Measurements from ENCODE around the gene NPAS3.

Gene NPAS3

GRCh38 chr14:33026850-33027430 is 88.3 kb downstream of the NPAS3 start:
- Histone ChIP-seq H3K27ac (no peak overlapping the region), H3K4me2 (no peak overlapping the region), H3K9ac (no peak overlapping the region), H3K9me3 (replicated peaks in 1 of 11) (peaks cover 0 to 15% (median 7%) of the 10 kb centered on the region in 11 experiments; a peak in 11 of 22 replicates), H3K27me3 (no peaks in the 10 kb centered on the region), H3K4me1 (no peaks in the 10 kb centered on the region), H3K4me3 (no peak overlapping the region), H4K20me1 (no peaks in the 10 kb centered on the region), H3K36me3 (no peaks in the 10 kb centered on the region)
- no peak for TF ChIP-seq Cebpa-rat (IDR thresholded peaks at IDR 0.05)

DNA sequence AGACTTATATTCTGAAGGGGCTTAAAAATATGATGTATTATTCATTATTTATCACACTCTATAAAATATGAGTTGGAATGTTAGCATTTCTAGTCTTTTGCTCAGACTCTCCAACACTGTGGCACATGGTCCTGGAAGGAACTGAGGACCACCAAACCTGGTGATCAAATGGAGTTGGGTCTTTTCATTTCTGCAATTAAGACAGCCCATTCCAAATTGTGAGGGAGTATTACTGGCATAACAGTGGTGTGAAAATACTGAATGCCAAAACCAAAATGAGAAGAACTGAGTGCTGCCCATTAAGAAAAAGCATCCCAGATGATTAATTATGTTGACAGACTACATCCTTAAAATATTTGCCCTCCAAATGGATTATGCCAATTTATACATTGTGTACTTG is 90.8 kb downstream of the NPAS3 start:
- Histone ChIP-seq H3K4me2 (no peak overlapping the region), H4K20me1 (no peaks in the 10 kb centered on the region), H3K9ac (no peak overlapping the region), H3K4me1 (no peaks in the 10 kb centered on the region), H3K27me3 (no peaks in the 10 kb centered on the region), H3K36me3 (no peaks in the 10 kb centered on the region), H3K27ac (no peak overlapping the region), H3K9me3 (replicated peaks in 1 of 11) (peaks cover 0 to 15% (median 7%) of the 10 kb centered on the region in 11 experiments; a peak in 11 of 22 replicates), H3K4me3 (no peak overlapping the region)
- TF ChIP-seq Cebpa-rat (IDR thresholded peaks at IDR 0.05), result no peak

GRCh38 chr14:33030386-33030785 is 91.7 kb downstream of the NPAS3 start:
- Histone ChIP-seq H3K9me3 (replicated peaks in 1 of 11) (peaks cover 0 to 9% (median 3%) of the 10 kb centered on the region in 11 experiments; a peak in 11 of 22 replicates), H3K27me3 (no peaks in the 10 kb centered on the region), H3K4me3 (no peak overlapping the region), H3K4me2 (no peak overlapping the region), H3K4me1 (no peaks in the 10 kb centered on the region), H3K9ac (no peak overlapping the region), H3K36me3 (no peaks in the 10 kb centered on the region), H4K20me1 (no peaks in the 10 kb centered on the region), H3K27ac (no peak overlapping the region)
- no peak for TF ChIP-seq Cebpa-rat (IDR thresholded peaks at IDR 0.05)

DNA sequence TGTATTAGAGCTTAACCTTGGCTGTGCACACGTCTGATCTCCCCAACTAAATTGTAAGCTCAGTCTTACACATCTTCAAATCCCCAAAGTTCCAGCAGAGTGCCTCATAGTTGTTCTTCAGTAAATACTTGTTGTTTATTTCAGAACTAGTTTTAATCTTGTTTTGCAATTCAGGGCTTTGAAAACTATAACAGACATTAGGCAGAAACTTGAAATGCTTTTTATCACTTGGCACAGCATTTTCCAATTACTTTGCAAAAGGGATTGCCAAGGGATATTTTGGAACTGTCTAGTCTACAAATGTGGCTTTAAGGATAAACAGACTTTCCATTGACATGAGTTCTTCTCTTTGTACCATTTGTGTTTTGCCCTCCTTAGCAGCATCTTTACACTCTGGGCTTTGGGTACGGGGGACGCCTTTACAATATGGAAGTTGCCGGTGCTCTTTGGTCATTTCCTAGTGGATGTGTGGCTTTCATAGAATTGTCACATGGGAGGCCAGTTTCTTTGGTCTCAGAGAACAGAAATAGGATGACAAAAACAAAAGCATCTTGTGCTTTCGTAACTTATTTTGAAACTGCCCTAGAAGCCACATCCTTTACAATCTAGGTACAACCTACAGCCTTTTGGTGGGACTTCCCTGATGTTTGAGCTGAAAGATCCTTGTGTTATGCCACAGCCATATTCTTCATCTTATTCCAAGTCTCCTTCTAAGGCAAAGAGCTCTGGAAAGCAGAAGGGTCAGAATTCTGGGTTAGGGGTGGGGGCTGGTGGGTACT is 96.9 kb downstream of the NPAS3 start:
- H3K4me2 ChIP-seq, result no peak overlapping the region
- H3K9ac ChIP-seq, result no peak overlapping the region
- no peak for TF ChIP-seq Cebpa-rat (IDR thresholded peaks at IDR 0.05)
- no peaks in the 10 kb centered on the region for H3K27me3 ChIP-seq
- H3K4me3 ChIP-seq, result no peak overlapping the region
- no peaks in the 10 kb centered on the region for H3K4me1 ChIP-seq
- H3K27ac ChIP-seq, result no peak overlapping the region
- H3K9me3 ChIP-seq (replicated peaks in 1 of 11), result peaks cover 0 to 3% (median under 1%) of the 10 kb centered on the region in 11 experiments; a peak in 6 of 22 replicates
- H3K36me3 ChIP-seq, result no peaks in the 10 kb centered on the region
- H4K20me1 ChIP-seq, result no peaks in the 10 kb centered on the region

DNA sequence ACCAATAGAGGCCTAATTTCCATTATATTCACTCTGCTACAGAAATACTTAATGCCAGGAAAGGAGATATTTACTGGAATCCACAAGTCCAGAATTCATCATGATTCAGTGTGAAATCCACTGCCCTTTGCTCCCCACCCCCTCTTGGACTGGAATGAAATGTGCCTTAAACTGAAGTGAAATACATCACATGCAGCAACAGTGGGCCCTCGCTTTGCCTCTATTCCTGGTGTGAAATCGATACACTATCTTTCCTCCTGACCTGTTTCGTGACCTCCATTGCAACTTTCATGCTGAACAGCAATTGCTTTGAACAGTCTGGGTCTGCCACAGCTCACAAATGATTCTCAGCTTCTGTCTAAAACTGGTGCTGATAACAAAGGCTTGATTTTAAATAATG is 100.6 kb downstream of the NPAS3 start:
- TF ChIP-seq Cebpa-rat (IDR thresholded peaks at IDR 0.05), result no peak
- no peaks in the 10 kb centered on the region for H3K27me3 ChIP-seq
- H3K4me1 ChIP-seq, result no peaks in the 10 kb centered on the region
- no peak overlapping the region for H3K4me3 ChIP-seq
- H3K36me3 ChIP-seq, result no peaks in the 10 kb centered on the region
- H4K20me1 ChIP-seq, result no peaks in the 10 kb centered on the region
- H3K4me2 ChIP-seq, result no peak overlapping the region
- H3K9me3 ChIP-seq (replicated peaks in 1 of 11), result peaks cover 18 to 30% (median 22%) of the 10 kb centered on the region in 11 experiments
- no peak overlapping the region for H3K9ac ChIP-seq
- no peak overlapping the region for H3K27ac ChIP-seq

GRCh38 chr14:33040372-33041140 is 101.9 kb downstream of the NPAS3 start:
- Histone ChIP-seq H3K36me3 (no peaks in the 10 kb centered on the region), H3K27ac (no peak overlapping the region), H3K27me3 (no peaks in the 10 kb centered on the region), H3K9ac (no peak overlapping the region), H3K4me3 (no peak overlapping the region), H4K20me1 (no peaks in the 10 kb centered on the region), H3K4me1 (peaks cover 0 to 1% (median 0%) of the 10 kb centered on the region in 10 experiments; a peak in 3 of 20 replicates), H3K4me2 (no peak overlapping the region), H3K9me3 (replicated peaks in 1 of 11) (peaks cover 25 to 41% (median 29%) of the 10 kb centered on the region in 11 experiments)
- no peak for TF ChIP-seq Cebpa-rat (IDR thresholded peaks at IDR 0.05)

- Histone ChIP-seq H3K4me1 (peaks cover 0 to 8% (median 0%) of the 10 kb centered on the region in 10 experiments; a peak in 4 of 20 replicates), H4K20me1 (no peaks in the 10 kb centered on the region), H3K9ac (no peak overlapping the region), H3K9me3 (replicated peaks in 1 of 11) (peaks cover 25 to 41% (median 29%) of the 10 kb centered on the region in 11 experiments), H3K36me3 (no peaks in the 10 kb centered on the region), H3K27me3 (no peaks in the 10 kb centered on the region), H3K4me2 (no peak overlapping the region), H3K4me3 (no peak overlapping the region), H3K27ac (no peak overlapping the region)
- TF ChIP-seq Cebpa-rat (IDR thresholded peaks at IDR 0.05), result no peak
Observed at GRCh38 chr14:33042591-33042990, 103.9 kb downstream of the NPAS3 start.

- Histone ChIP-seq H3K4me3 (no peak overlapping the region), H3K27me3 (no peaks in the 10 kb centered on the region), H3K9ac (no peak overlapping the region), H3K4me2 (0 out of 22 replicates have a peak overlapping the region, but pooled peaks of 2 of the 11 experiments have one; percentile 7 to 22), H3K27ac (no peak overlapping the region), H4K20me1 (no peaks in the 10 kb centered on the region), H3K9me3 (replicated peaks in 1 of 11) (peaks cover 25 to 45% (median 27%) of the 10 kb centered on the region in 11 experiments), H3K36me3 (no peaks in the 10 kb centered on the region), H3K4me1 (peaks cover 0 to 8% (median 0%) of the 10 kb centered on the region in 10 experiments; a peak in 4 of 20 replicates)
- TF ChIP-seq Cebpa-rat (IDR thresholded peaks at IDR 0.05), result no peak
Observed at GRCh38 chr14:33045760-33046159, 107.1 kb downstream of the NPAS3 start.

- H3K4me3 ChIP-seq, result no peak overlapping the region
- no peak overlapping the region for H3K4me2 ChIP-seq
- H3K4me1 ChIP-seq, result no peaks in the 10 kb centered on the region
- H3K9me3 ChIP-seq (replicated peaks in 1 of 11), result peaks cover 0 to 14% (median 0%) of the 10 kb centered on the region in 11 experiments; a peak in 2 of 22 replicates
- no peaks in the 10 kb centered on the region for H4K20me1 ChIP-seq
- no peaks in the 10 kb centered on the region for H3K36me3 ChIP-seq
- H3K9ac ChIP-seq, result no peak overlapping the region
- no peak for TF ChIP-seq Cebpa-rat (IDR thresholded peaks at IDR 0.05)
- H3K27me3 ChIP-seq, result no peaks in the 10 kb centered on the region
- H3K27ac ChIP-seq, result no peak overlapping the region
Observed at GRCh38 chr14:33052943-33053342, 114.3 kb downstream of the NPAS3 start.

All from BLaER1 treated with 17β-estradiol and CSF1 and Interleukin-3, amounts not matched to agents 10 nM and 100 nM (cell line).